Midbrain (tissue), 1 donor: ENCODE measurements around the gene ST8SIA6.
"Not testable (repeated sequence)": the region's sequence is repeated elsewhere in the genome, so short reads cannot be mapped to it uniquely, and the experiment has no call there.

Experiments
- DNase-seq: peaks from one replicate; lab custom pipeline; 2025; lab: John Stamatoyannopoulos, UW

Gene ST8SIA6, protein sequence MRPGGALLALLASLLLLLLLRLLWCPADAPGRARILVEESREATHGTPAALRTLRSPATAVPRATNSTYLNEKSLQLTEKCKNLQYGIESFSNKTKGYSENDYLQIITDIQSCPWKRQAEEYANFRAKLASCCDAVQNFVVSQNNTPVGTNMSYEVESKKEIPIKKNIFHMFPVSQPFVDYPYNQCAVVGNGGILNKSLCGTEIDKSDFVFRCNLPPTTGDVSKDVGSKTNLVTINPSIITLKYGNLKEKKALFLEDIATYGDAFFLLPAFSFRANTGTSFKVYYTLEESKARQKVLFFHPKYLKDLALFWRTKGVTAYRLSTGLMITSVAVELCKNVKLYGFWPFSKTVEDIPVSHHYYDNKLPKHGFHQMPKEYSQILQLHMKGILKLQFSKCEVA

DNA sequence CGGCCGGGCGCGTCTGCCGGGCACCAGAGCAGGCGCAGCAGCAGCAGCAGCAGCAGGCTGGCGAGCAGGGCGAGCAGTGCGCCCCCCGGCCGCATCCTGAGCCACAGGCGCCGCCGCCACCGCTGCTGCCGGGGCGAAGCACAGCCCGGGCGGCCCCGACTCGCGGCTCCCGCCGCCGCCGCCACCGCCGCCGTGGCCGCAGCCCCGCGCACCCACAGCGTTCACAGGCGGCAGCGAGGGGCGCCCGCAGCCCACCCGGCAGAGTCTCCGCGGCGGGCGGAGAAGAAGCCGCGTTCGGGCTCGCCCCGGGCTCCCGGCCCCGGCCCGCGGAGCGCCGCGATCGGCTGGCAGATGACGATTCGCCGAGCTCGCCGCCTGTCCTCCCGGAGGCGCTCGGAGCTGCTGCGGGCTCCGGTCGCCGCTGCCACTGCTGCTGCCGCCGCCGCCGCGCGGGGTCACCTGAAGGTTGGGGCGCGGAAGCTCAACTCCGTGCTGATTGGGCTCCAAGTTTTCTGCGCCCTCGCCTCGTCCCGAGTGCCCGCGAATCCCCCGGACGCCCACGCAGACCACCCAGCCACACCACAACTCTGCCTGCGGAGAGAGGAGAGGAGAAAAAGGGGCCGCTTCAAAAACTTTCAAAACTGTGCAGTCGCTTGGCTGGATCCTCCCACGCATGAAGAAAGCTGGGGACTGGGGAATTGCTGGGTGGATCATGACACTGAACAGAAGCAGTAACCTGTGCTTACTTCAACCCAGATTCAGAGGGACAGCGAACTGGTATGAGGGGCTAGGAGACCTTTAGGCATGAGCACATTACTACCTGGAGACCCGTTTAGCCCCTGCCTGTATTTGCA lies at the start of gene ST8SIA6:
ST8SIA6 (minus strand) TSS at position 435 of the 854 bp plus-strand sequence; CDS start at position 95, 340 bp downstream.
- no peak for DNase-seq

DNA sequence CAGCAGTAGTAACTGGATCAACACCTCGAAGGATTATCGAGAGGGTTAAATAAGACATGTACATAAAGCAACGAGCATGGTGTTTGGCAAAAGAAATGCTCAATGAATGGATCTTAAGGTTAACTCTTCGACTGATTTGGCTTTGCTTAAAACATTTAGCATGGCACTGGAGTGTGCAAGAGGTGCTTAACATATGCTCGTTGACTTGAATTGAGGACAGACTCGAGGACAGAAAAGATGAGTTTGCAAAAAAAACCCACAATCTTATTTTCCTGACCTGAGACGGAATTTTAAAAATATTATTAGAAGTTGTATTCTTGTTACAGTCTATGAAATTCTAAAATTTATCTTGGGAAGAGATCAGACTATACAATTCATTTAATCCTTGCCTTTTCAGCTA lies 49.4 kb upstream of the ST8SIA6 start:
- no peak for DNase-seq

DNA sequence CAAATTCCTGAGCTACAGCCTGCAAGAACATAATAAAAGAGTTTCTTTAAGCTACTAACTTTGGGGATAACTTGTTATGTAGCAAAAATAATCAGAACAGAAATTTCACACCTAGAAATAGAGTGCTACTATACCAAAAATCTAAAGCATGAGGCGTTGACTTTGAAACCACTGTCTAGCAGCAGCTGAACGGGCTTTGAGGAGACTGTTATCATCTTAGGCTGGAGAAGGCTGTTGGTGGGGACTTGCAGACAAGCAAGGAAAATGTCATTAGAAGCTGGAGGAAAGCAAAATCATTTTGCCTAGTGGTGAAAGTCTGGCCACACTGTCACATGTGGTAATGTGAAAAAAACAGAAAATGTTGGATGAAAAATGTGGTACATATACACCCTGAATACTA lies 48.4 kb upstream of the ST8SIA6 start:
- no peak for DNase-seq

DNA sequence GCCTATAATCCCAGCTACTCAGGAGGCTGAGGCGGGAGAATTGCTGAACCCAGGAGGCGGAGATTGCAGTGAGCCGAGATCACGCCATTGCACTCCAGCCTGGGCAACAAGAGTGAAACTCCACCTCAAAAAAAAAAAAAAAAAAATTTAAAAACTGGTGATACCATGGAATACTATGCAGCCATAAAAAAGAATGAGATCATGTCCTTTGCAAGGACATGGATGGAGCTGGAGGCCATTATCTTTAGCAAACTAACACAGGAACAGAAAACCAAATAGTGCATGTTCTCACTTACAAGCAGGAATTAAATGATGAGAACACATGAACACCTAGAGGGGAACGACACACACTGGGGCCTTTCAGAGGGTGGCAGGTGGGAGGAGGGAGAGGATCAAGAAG lies 44.6 kb upstream of the ST8SIA6 start:
- DNase-seq, result not testable (repeated sequence)

DNA sequence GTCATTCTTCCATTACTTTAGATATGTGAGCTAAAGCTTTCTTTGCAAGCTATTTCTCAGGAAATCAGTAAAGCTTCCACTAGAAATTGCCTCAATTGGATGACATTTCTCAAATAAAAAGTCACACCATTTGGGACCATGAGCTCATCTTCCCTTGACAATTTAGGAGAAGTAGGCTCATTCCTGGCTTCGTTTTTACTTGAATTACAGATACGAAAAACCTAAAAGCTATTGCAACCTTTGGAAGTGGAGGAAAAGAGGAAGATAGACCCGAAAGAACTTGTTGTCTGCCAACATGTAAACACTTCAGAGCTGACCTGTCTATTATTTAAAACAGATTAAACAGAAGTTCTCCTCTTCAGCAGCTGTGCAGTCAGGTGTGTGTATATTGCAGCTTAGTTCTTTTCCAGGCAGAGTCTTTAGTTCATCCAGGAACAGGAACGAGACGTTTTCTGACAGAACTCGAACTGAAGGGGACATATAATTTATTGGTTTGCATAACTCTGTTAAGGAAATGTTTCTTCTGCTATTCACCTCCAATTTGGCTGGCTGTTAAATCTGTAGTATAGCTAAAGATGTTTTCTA lies 43.1 kb upstream of the ST8SIA6 start:
- DNase-seq, result no peak

DNA sequence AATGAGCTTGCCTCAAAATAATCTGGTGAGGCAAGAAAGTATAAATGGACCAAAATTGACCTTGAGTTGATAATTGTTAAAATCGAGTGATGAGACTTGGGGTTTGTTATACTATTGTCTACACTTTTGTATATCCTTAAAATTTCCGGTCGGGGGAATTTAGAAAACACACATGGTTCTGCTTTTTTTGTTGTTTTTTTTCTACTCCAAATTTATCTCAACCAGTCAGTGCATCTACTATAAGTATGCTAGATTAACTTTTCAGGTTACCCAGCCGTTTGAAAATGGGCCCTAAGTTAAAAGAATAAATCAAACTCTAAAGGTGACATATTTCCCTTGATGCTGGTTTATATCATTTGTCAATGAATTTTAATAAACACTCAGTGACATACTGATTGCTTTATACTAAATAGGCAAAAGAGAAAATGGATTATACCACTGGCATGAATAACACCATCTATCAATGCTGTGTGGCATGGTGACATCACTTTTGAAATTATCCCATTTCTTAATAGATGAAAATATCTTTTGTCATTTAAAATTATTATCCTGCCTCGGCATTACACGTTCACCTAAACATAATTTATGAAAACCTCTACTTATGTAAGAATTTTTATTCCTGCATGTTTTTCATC lies 40.3 kb upstream of the ST8SIA6 start:
- DNase-seq, result no peak

DNA sequence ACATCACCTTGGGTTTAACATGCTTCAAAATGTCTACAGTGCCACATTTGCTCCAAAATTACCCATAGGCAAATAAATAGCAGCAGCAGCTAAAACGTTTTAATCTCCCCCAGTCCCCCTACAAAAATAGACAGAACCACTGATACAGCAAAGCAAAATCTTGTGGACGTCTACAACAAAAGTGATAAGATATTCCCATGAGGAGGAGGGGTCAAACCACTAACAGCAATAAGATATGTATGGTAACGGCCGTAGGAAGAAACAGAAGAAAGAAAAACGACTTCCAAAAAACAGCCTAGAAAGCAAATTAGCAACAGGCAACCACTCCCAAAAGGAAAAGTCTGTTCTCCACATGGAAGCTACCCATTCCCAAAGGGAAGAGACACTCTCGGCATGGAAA lies 34.5 kb upstream of the ST8SIA6 start:
- DNase-seq, result no peak

DNA sequence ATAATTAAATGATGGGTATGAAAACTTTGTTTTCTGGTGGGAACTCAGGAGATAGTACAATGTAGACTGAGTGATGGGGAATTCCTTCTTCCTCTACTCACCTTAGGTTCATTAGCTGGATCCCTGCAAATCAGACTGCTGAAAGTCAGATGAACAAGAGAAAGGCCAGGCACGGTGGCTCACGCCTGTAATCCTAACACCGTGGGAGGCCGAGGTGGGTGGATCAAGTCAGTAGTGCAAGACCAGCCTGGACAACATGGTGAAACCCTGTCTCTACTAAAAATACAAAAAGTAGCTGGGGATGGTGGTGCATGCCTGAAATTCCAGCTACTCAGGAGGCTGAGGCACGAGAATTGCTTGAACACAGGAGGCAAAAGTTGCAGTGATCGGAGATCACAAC lies 28.7 kb upstream of the ST8SIA6 start:
- no peak for DNase-seq

DNA sequence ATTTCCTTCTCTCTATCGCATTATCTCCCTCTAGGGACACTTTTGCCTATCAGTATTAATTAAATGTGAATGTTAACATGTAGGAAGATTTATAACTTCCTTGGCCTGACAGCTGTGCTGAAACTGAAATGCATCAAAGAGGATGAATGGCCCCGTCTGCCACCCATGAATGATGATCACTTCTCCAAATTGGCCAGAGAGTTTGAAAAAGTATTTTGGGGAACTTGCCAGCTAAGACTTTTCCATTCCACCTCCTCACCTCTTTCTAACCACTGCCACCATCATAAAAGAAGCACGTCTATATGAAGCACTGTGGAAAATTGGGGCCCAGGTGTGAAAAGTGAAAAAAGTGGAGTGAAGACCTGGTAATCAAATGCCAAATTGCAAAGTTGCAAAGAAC lies 25.4 kb upstream of the ST8SIA6 start:
- DNase-seq, result no peak

DNA sequence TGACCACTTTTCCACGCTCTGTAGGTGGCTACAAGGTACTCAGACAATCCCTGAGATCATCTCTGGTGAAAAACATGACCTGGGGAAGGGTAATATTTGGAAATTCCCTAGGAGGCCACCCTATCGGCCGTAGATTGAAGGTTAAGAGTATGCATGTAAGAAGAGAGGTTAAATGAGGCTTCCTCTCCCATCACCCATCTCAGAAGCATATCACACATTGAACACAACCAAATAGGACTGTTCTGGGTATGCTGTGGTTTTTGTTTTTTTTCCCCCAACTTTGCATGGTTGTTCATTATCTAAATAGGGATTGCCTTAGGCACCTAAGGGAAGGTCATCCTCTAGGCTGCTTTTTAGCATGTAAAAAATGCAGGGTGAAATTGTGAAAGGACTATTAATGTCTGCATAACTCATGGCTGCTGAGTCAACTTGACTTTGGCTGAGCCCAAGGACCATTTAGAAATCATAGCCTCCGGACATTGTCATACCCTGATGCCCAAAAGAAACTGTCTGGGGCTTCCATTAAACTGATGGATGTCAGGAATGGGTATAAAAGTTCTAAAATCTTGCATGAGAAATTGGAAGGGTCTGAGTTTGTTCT lies 24.7 kb upstream of the ST8SIA6 start:
- no peak for DNase-seq

DNA sequence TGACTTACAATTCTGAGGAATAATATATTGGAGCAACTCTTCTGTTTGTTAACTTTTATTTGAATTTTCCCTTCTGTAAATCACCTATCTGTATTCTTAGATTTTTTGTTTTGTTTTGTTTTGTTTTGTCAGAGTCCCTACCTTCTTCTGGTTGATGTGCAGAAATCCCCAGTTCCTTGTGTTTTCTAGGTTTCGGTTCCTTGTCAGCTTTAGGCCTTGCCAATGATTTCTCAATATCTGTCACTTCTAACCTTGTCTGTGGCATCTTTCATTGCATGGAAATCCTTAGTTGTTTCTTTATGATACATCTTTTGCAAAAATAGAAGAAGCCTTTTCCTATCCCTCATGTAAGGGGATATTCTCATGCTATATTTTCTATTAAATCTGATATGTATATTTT lies 21.7 kb upstream of the ST8SIA6 start:
- DNase-seq, result no peak

DNA sequence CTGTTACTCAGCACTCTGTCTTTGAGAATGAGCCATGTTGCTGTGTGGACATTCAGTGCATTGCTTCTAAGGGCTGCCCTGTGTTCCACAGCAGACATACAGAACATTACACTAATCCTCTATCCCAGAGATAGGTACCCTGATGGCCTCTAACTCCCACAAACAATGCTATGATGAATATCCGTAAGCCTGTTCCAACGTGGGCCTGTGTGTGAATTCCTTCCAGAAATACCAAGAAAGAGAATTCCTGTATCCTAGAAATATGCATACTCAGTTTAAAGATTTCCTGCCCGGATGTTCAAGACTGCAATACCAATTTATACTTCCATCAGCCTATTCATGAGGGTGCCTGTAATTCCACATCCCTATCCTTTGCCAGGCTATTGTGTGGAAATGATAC lies 21.3 kb upstream of the ST8SIA6 start:
- DNase-seq, result no peak

DNA sequence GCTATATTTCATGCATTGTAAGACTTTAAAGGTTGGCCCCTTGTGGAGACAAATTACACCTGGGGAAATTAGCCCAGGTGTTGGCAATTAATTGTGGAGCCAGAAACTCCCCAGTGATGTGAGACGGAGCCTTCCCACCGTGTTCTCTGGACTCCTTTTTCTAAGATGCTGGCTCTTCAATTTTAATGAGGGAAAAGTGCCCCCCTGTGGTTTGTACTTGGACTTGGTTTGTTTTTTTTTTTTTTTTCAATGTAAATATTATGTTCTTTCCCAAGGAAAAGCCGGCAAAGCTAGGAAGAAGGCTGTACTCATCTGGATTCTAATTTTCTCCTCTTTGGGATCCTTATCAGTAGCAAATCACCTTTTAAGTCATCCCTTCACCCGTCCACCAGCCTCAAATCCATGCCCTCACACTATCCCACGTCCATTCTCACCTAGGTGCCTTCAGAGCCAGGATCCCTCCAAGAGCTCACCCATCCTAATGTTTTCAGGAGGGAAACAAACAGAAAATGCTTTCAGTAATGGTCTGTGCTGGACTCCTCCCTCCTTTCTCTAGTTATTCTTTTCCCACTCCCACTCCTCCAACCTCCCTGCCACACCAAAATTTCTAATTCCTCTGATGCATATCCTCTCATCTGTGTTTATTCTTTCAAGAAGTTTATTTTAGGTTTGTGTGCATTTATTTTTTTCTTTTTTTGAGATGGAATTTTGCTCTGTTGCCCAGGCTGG lies 20.4 kb upstream of the ST8SIA6 start:
- DNase-seq, result no peak

DNA sequence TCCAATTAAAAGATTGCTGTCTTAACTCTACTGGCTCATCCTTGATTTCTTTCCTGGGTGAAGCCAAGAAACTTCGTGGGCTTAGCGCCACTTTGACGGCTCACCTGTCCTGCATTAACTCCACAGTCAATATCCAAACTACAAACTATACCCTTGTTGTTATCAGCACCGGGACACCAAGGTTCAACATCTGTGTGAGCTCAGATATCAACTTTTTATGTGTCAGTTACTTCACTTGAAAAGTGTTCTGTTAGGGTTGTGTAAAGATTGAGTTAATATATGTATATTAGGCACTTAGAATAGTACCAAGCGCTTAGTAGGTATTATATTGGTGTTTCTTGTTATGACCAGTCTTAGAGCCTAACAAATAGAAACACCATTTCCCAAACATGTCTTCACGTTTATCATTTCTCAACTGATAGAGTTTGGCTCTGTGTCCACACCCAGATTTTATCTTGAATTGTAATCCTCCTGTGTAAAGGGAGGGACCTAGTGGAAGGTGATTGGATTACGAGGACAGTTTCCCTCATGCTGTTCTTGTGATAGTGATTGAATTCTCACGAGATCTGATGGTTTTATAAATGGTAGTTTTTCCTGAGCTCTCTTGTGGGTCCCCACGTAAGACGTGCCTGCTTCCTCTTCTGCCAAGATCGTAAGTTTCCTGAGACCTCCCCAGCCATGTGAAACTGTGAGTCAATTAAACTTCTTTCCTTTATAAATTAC lies 19.0 kb upstream of the ST8SIA6 start:
- no peak for DNase-seq

DNA sequence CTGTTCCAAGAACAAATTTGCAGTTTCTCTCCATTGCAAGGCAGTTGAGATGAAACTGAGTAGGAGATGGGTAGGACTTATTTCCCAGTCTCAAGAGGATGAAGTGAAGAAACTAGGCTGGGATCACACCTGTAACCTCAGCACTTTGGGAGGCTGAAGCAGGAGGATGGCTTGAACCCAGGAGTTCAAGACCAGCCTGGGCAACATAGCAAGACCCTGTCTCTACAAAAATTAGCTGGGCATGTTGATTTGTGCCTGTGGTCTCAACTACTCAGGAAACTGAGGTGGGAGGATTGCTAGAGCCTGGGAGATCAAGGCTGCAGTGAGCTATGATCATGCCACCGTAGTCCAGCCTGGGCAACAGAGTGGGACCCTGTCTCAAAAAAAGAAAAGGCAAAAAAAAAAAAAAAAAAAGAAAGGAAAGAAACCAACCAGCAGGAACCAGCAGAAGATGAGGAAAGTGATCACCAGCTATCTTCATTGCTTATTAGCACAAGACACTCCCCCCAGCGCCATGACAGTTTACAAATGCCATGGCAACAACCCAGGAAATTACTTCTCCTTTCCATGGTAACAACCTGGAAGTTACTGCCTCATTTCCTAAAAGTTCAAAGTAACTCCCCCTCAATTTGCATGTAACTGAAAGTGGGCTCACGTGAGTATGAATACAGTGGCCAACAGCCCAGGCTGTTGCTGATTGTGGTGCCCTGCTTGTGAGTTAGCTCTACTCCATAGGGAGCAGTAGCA lies 18.3 kb upstream of the ST8SIA6 start:
- no peak for DNase-seq

DNA sequence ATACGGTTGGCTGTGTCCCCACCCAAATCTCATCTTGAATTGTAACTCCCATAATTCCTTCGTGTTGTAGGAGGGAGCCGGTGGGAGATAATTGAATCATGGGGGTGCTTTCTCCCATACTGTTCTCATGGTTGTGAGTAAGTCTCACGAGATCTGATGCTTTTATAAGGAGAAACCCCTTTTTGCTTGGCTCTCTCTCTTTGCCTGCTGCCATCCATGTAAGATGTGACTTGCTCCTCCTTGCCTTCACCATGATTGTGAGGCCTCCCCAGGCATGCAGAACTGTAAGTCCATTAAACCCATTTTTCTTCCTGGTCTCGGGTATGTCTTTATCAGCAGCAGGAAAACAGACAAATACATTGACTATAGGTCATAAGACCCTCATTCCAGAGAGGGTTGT lies 15.9 kb upstream of the ST8SIA6 start:
- DNase-seq, result no peak

DNA sequence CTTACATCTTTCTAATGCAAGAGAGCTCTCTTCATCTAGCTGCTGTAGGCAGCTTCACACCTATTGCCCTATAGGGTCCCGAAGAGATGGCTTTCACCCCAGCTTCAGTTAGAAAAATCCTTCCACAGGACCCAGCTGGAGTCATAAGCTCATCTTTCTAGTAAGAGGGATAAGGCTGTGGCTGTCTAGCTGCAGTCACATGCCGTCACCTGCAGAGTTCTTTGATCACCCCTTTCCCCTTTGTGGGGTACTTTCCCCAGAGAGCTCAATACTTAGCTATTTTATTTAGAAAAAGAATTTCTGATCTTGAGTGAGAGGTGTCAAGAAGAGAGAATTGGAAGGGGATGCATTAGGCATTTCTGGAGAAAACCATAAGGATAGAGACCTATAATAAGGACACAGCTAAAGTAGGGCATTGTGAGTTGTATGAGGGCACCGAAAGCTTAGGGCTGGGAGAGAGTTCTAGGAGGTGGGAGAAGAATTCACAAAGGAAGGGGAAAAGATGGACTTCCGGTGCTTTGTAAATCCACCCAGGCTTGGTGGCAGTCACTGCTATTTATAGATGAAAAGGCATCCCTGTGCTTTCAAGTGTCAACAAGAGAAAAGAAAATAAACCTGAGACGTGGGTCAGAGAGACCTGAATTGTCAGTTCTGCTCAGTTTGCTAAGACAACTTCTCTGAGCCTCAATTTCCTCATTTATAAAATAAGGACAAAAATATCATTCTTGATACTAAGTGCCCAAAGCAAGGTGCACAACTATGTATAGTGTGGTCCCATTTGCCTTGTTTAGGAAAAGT lies 11.1 kb upstream of the ST8SIA6 start:
- no peak for DNase-seq

DNA sequence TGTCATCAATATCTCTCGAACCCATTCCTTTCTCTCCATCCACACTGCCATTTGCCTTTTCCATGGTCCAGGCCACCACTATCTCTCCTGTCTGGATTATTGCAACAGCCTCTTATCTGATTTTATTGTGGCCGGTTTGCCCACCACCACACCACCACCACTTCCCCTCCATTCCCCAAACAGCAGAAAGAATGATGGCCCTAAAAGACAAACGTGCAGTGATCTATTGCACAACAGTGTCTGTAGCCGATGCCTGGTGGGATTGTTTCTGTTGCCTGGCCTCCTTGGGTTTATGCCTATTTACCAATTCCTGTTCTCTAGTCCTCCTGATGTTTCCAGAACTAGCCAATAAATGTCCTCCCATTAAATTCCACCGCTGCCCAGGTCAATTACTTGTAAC lies 10.2 kb upstream of the ST8SIA6 start:
- no peak for DNase-seq

DNA sequence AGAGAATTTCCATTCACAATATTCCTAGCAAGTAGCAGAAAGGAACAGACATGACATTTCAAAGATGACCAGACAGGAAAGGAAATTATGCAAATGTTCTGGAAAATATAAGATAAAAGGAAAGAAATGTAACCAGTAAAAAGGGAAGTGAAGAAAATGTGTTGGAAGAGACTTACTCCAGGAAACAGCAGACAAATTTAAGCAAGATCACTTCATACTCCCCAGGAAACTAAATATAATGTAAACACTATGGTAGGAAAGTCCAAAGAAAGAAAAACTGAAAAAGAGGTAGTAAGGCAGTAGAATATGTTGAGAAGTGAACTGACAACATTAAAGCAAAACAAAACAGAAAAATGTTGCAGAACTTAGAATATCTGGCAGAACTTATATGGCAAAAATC lies 6.4 kb upstream of the ST8SIA6 start:
- DNase-seq, result no peak
